Measurements from ENCODE around the gene TNS2. TPM values are rescaled to one million over a fixed set of nuclear protein-coding genes. Genes with fewer than 3 reads are reported as not detected.
"Not testable (repeated sequence)": the region's sequence is repeated elsewhere in the genome, so short reads cannot be mapped to it uniquely, and the experiment has no call there.

Gene TNS2
- total RNA-seq, 4 donors from 2014 or later, result 48.2 to 397 (median 169) TPM

- in situ Hi-C loops (cut with MboI; ENCODE audit: low pct_ligation_motif_present in 1 of 4, low pct_unique_long_range_greater_than_20kb in 1 of 4, low sequenced_read_pairs in 3 of 4), result no loop called here
- peaks cover 0 to 9% (median 0%) of the 10 kb centered on the region in 4 donors for H3K4me1 ChIP-seq
- no peaks in the 10 kb centered on the region for H3K36me3 ChIP-seq
- 92 to 100% methylated on average over 2 to 8 of the region's 8 CpGs for WGBS, 2 donors (ENCODE audit: low coverage in 1 of 2)
- H3K4me3 ChIP-seq, result no peak overlapping the region
- no peak overlapping the region for H3K27ac ChIP-seq
- no peaks in the 10 kb centered on the region for H3K27me3 ChIP-seq
- no peak for TF ChIP-seq POLR2AphosphoS5 (IDR thresholded peaks at IDR 0.05)
- TF ChIP-seq POLR2A (IDR thresholded peaks at IDR 0.05), result no peak
- TF ChIP-seq CTCF (IDR thresholded peaks at IDR 0.05), result no peak
- TF ChIP-seq EP300 (IDR thresholded peaks at IDR 0.05; ENCODE audit: low read depth), result no peak
- H3K9me3 ChIP-seq, result no peaks in the 10 kb centered on the region
- intact Hi-C loops (cut with DNase I; ENCODE audit: low total_unique reads), result no loop called here
- DNase-seq, result no peak
Measured at GRCh38 chr12:53105256-53105655, 55.4 kb downstream of the TNS2 start.

GRCh38 chr12:53105712-53106439 lies 56.0 kb downstream of the TNS2 start:
- Histone ChIP-seq H3K4me3 (no peak overlapping the region), H3K27ac (no peak overlapping the region), H3K27me3 (no peaks in the 10 kb centered on the region), H3K4me1 (peaks cover 0 to 9% (median 0%) of the 10 kb centered on the region in 4 donors), H3K36me3 (no peaks in the 10 kb centered on the region), H3K9me3 (no peaks in the 10 kb centered on the region)
- TF ChIP-seq POLR2AphosphoS5 (IDR thresholded peaks at IDR 0.05), result no peak
- TF ChIP-seq EP300 (IDR thresholded peaks at IDR 0.05; ENCODE audit: low read depth), result no peak
- no peak for TF ChIP-seq POLR2A (IDR thresholded peaks at IDR 0.05)
- TF ChIP-seq CTCF (IDR thresholded peaks at IDR 0.05), result no peak
- WGBS, 2 donors (ENCODE audit: low coverage in 1 of 2), result 93% methylated on average over 7 of the region's 7 CpGs; no CpG with 5 or more reads in 1 of the 2 donors
- in situ Hi-C loops (cut with MboI; ENCODE audit: low pct_ligation_motif_present in 1 of 4, low pct_unique_long_range_greater_than_20kb in 1 of 4, low sequenced_read_pairs in 3 of 4), result no loop called here
- intact Hi-C loops (cut with DNase I; ENCODE audit: low total_unique reads), result no loop called here
- no peak for DNase-seq

- in situ Hi-C loops (cut with MboI; ENCODE audit: low pct_ligation_motif_present in 1 of 4, low pct_unique_long_range_greater_than_20kb in 1 of 4, low sequenced_read_pairs in 3 of 4), result no loop called here
- Histone ChIP-seq H3K9me3 (no peaks in the 10 kb centered on the region), H3K4me1 (peaks cover 0 to 9% (median 0%) of the 10 kb centered on the region in 4 donors), H3K27me3 (no peaks in the 10 kb centered on the region), H3K36me3 (no peaks in the 10 kb centered on the region), H3K4me3 (no peak overlapping the region), H3K27ac (no peak overlapping the region)
- no peak for TF ChIP-seq EP300 (IDR thresholded peaks at IDR 0.05; ENCODE audit: low read depth)
- no peak for TF ChIP-seq POLR2AphosphoS5 (IDR thresholded peaks at IDR 0.05)
- TF ChIP-seq CTCF (IDR thresholded peaks at IDR 0.05), result no peak
- no peak for TF ChIP-seq POLR2A (IDR thresholded peaks at IDR 0.05)
- 65 to 66% methylated on average over 7 of the region's 7 CpGs for WGBS, 2 donors (ENCODE audit: low coverage in 1 of 2)
- intact Hi-C loops (cut with DNase I; ENCODE audit: low total_unique reads), result no loop called here
- DNase-seq, result no peak
Measured at GRCh38 chr12:53107122-53107521, 57.3 kb downstream of the TNS2 start.

GRCh38 chr12:53112431-53112830 lies 62.6 kb downstream of the TNS2 start:
- H3K27me3 ChIP-seq; intact Hi-C loops (cut with DNase I; ENCODE audit: low total_unique reads); in situ Hi-C loops (cut with MboI; ENCODE audit: low pct_ligation_motif_present in 1 of 4, low pct_unique_long_range_greater_than_20kb in 1 of 4, low sequenced_read_pairs in 3 of 4): not testable (repeated sequence)

More at GRCh38 chr12:53112431-53112830, 62.6 kb downstream of the TNS2 start:
- not testable (repeated sequence) for H3K9me3 ChIP-seq, H3K27ac ChIP-seq, H3K36me3 ChIP-seq, DNase-seq, H3K4me3 ChIP-seq, H3K4me1 ChIP-seq
- WGBS, 2 donors (ENCODE audit: low coverage in 1 of 2), result 87 to 91% methylated on average over 5 to 7 of the region's 7 CpGs

All from transverse colon (tissue), 4 donors.